ENCODE measurements around the gene LMOD1. TPM values are rescaled to one million over a fixed set of nuclear protein-coding genes. Genes with fewer than 3 reads are reported as not detected.

The LMOD1 gene
- total and polyA plus RNA-seq, 2 of the 8 experiments (the other 6 are each of a cell fraction or from before 2014, with no cell fraction given): 0.77 to 1.4 TPM

GRCh38 chr1:201883786-201884185 lies 62.6 kb downstream of the LMOD1 start:
- Histone ChIP-seq H4K5ac (ENCODE audit: insufficient read length, low read depth, low read length) (no peak overlapping the region), H3K4me2 (ENCODE audit: insufficient read depth in 1 of 2, low read depth in 2 of 2, low read length in 2 of 2) (no peak overlapping the region), H3K4me3 (ENCODE audit: extremely low read depth in 1 of 4, insufficient read depth in 2 of 4, low read depth in 3 of 4, low read length in 4 of 4) (no peak overlapping the region), H2BK120ac (replicated peaks; ENCODE audit: low read depth, low read length) (no peak overlapping the region), H3K23me2 (ENCODE audit: low read depth, low read length) (peaks cover 5% of the 10 kb centered on the region; the same call in 1 of the 2 replicates), H3K56ac (replicated peaks; ENCODE audit: insufficient read length, low read depth, low read length) (no peak overlapping the region), H4K8ac (ENCODE audit: extremely low read depth, insufficient read depth, low read length) (no peak overlapping the region), H3K4me1 (replicated peaks in 1 of 4; ENCODE audit: control insufficient read depth in 3 of 4, insufficient read depth in 4 of 4, low read length in 3 of 4) (peaks cover 3 to 9% (median 4%) of the 10 kb centered on the region in 4 experiments), H3K9ac (replicated peaks in 1 of 4; ENCODE audit: extremely low read depth in 1 of 4, low read depth in 3 of 4, low read length in 3 of 4) (no peak overlapping the region), H3K36me3 (ENCODE audit: control insufficient read depth in 2 of 4, insufficient read depth in 4 of 4, low read length in 3 of 4) (no peaks in the 10 kb centered on the region), H4K20me1 (replicated peaks in 1 of 2; ENCODE audit: control insufficient read depth in 1 of 2, insufficient read depth in 2 of 2, low read length in 2 of 2) (no peaks in the 10 kb centered on the region), H3K27me3 (replicated peaks in 1 of 4; ENCODE audit: control insufficient read depth in 3 of 4, extremely low read depth in 1 of 4, insufficient read depth in 3 of 4, low read length in 3 of 4) (peaks cover 0 to 5% (median 0%) of the 10 kb centered on the region in 4 experiments; a peak in 1 of 7 replicates), H3K9me3 (ENCODE audit: insufficient read depth in 2 of 2, low read depth in 1 of 2, low read length in 1 of 2) (no peaks in the 10 kb centered on the region), H3K18ac (ENCODE audit: extremely low read depth, low read length) (no peak overlapping the region), H3K23ac (ENCODE audit: insufficient read length) (no peak overlapping the region), H2AK5ac (ENCODE audit: low read depth, low read length) (no peak overlapping the region), H2BK12ac (ENCODE audit: low read depth, low read length) (no peak overlapping the region), H3K27ac (ENCODE audit: low read depth, low read length) (no peak overlapping the region), H4K91ac (replicated peaks; ENCODE audit: insufficient read length, low read length) (no peak overlapping the region), H3K79me2 (ENCODE audit: control insufficient read depth in 1 of 2, insufficient read depth in 2 of 2, low read length in 2 of 2) (no peaks in the 10 kb centered on the region), H3K14ac (ENCODE audit: insufficient read length) (no peak overlapping the region), H2BK20ac (ENCODE audit: low read length) (no peak overlapping the region), H2BK15ac (ENCODE audit: low read length) (no peak overlapping the region), H2AFZ (ENCODE audit: low read length) (no peak overlapping the region), H3K79me1 (ENCODE audit: low read depth, low read length) (no peaks in the 10 kb centered on the region), H2BK5ac (ENCODE audit: low read depth, low read length) (no peak overlapping the region), H3K4ac (replicated peaks; ENCODE audit: insufficient read length, low read depth, low read length) (no peak overlapping the region)
- TF ChIP-seq CBX8 (IDR thresholded peaks at IDR 0.05; ENCODE audit: borderline replicate concordance, low read depth, low read length): no peak
- no peak for TF ChIP-seq POU5F1 (IDR thresholded peaks at IDR 0.05; ENCODE audit: low read depth, low read length)
- TF ChIP-seq SP1 (IDR thresholded peaks at IDR 0.05; ENCODE audit: low read depth, low read length): no peak
- TF ChIP-seq CEBPB (IDR thresholded peaks at IDR 0.05; ENCODE audit: low read depth, low read length): no peak
- TF ChIP-seq YY1 (IDR thresholded peaks at IDR 0.05; ENCODE audit: low read depth, low read length): no peak
- no peak for TF ChIP-seq FOSL1 (IDR thresholded peaks at IDR 0.05; ENCODE audit: insufficient read depth, low read depth, low read length)
- no peak for TF ChIP-seq CTBP2 (IDR thresholded peaks at IDR 0.05; ENCODE audit: borderline replicate concordance, insufficient read depth, insufficient read length, low read length)
- TF ChIP-seq EP300 (IDR thresholded peaks at IDR 0.05; ENCODE audit: borderline replicate concordance in 1 of 2, low read depth in 2 of 2, low read length in 2 of 2): no peak
- TF ChIP-seq EZH2 (IDR thresholded peaks at IDR 0.05; ENCODE audit: low read depth, low read length, severe bottlenecking): no peak
- WGBS, 2 experiments (ENCODE audit: extremely low coverage in 1 of 2, insufficient coverage in 1 of 2, insufficient read length in 1 of 2, insufficient replicate concordance in 2 of 2, low coverage in 1 of 2, low lambda C conversion rate in 2 of 2, missing lambda C conversion rate in 1 of 2): 91% methylated on average over 7 of the region's 7 CpGs; no CpG with 5 or more reads in 1 of the 2 experiments
- CTCF ChIA-PET (ENCODE audit: partially characterized antibody): interaction anchor here (0.6 to 12.3 kb wide), 8 partner anchors 9 to 353 kb away, joined by 3 to 244 read pairs (median 4); partner anchors contain the start of gene SHISA4
- FAIRE-seq: no peak
- no peak for DNase-seq (ENCODE audit: low read depth in 1 of 2, low spot score in 2 of 2)
- POLR2A ChIA-PET (ENCODE audit: partially characterized antibody): interaction anchor here (0.6 to 8.1 kb wide), 9 partner anchors 9 to 124 kb away, joined by 3 to 117 read pairs (median 4); partner anchors contain the start of gene SHISA4
